NCI-H748 treated with DMSO at 0.1 percent for 48 hours (cell line): ENCODE measurements around the gene TSPO2.
A peak's percentile ranks its signal among the peaks of the same experiment; 100 is the strongest.

ENCODE experiments used
- DNase-seq: peaks from one replicate; lab custom pipeline; 2025; lab: John Stamatoyannopoulos, UW

TSPO2 gene

GRCh38 chr6:41075651-41076626, 33.7 kb downstream of the TSPO2 start:
- DNase-seq: no peak

- DNase-seq: no peak
Measured at GRCh38 chr6:41077536-41077935, 35.3 kb downstream of the TSPO2 start.

- DNase-seq: no peak
Measured at GRCh38 chr6:41078101-41078500, 35.8 kb downstream of the TSPO2 start.

- no peak for DNase-seq
Measured at GRCh38 chr6:41079080-41079479, 36.8 kb downstream of the TSPO2 start.

GRCh38 chr6:41080621-41081020, 38.4 kb downstream of the TSPO2 start:
- no peak for DNase-seq

- DNase-seq: no peak
Measured at GRCh38 chr6:41083072-41083471, 40.8 kb downstream of the TSPO2 start.

GRCh38 chr6:41085182-41085581, 42.9 kb downstream of the TSPO2 start:
- DNase-seq: no peak

GRCh38 chr6:41088451-41088850, 46.2 kb downstream of the TSPO2 start:
- DNase-seq: no peak

- DNase-seq: no peak
Measured at GRCh38 chr6:41090841-41091761, 48.8 kb downstream of the TSPO2 start.

GRCh38 chr6:41092421-41093140, 50.3 kb downstream of the TSPO2 start:
- peak; percentile 13 for DNase-seq

GRCh38 chr6:41093729-41094128, 51.5 kb downstream of the TSPO2 start:
- no peak for DNase-seq
